PC-9 (cell line): ENCODE data around the gene CAB39L.

Experiments
- CTCF ChIP-seq: fragments of 200-600 bp; sonication (generic); conservative IDR thresholded peaks from 2 replicates; pipeline ENCODE4 v1.6.1; 2017; ENCODE audit warnings: mixed run types, antibody characterized with exemption, mild to moderate bottlenecking, moderate library complexity
- EZH2 ChIP-seq: fragments of 200-600 bp; sonication (generic); IDR thresholded peaks from 2 replicates; pipeline ENCODE4 v1.8.0; 2017; ENCODE audit warnings: antibody characterized with exemption, low read depth

- TF ChIP-seq EZH2, result no peak
- no peak for TF ChIP-seq CTCF
Observed at GRCh38 chr13:49315036-49315565, 128.8 kb downstream of the CAB39L start.
